Left lung (tissue), 10 donors: ENCODE results near the gene DUSP10. TPM values are rescaled to one million over a fixed set of nuclear protein-coding genes. Genes with fewer than 3 reads are reported as not detected.

Source experiments
- ATAC-seq: fragments of 200-7000 bp; cut with Tn5 transposase; one replicate; pipeline ENCODE4 v1.9.1; 2020; ENCODE audit warnings: moderate library complexity
- DNase-seq, 4 donors: peaks; one replicate each; pipeline ENCODE4 v3.0.0-alpha.2; 2013 to 2020
- H3K27ac ChIP-seq, 2 donors: fragments of 200-600 bp; sonication (generic) in 1 of 2; one replicate each; pipeline versions ENCODE4 v1.5.0 to v1.8.0; 2020 to 2021
- H3K27me3 ChIP-seq, 2 donors: fragments of 200-600 bp; sonication (generic) in 1 of 2; one replicate each; pipeline versions ENCODE4 v1.5.0 to v1.8.0; 2020 to 2021
- H3K36me3 ChIP-seq, 2 donors: fragments of 200-600 bp; sonication (generic) in 1 of 2; one replicate each; pipeline versions ENCODE4 v1.5.0 to v1.8.0; 2020 to 2021
- H3K4me1 ChIP-seq, 2 donors: fragments of 200-600 bp; one replicate each; pipeline ENCODE4 v1.8.0; 2021
- H3K4me3 ChIP-seq, 2 donors: fragments of 200-600 bp; sonication (generic) in 1 of 2; one replicate each; pipeline versions ENCODE4 v1.5.0 to v1.8.0; 2020 to 2021; ENCODE audit warnings: mild to moderate bottlenecking in 1 of 2
- H3K9me3 ChIP-seq, 2 donors: fragments of 200-600 bp; sonication (generic) in 1 of 2; one replicate each; pipeline versions ENCODE4 v1.5.0 to v1.8.0; 2020 to 2021
- intact Hi-C, 2 donors: fragments of 100-400 bp; cut with DNase I; formaldehyde crosslinking; loops; one replicate each; pipeline versions ENCODE4 v1.11.2 to v1.14.2; 2022
- polyA plus RNA-seq, 6 donors: library from polyadenylated mRNA; unstranded; fragments of 120-200 nt; gene quantifications; one replicate each; pipeline ENCODE4 v1.2.1, GENCODE V29; 2013; ENCODE audit not compliant: insufficient read length in 6 of 6
- total RNA-seq, 2 donors: library from RNA; stranded (reverse); fragmentation: NEBNext Ultra II Directional; extraction: Animal tissue kit (Norgen Biotek cat#: 25700); gene quantifications; one replicate each; pipeline ENCODE4 v1.2.1, GENCODE V29; 2021
- TF ChIP-seq, protein P1 (sequence below), 2 donors: fragments of 200-600 bp; sonication (generic) in 1 of 2; IDR thresholded peaks; one replicate each; pipeline versions ENCODE4 v1.5.0 to v1.8.0; 2021; ENCODE audit warnings: antibody characterized with exemption in 2 of 2
- donor health status: DM: no; HTN: yes; CAD: no.
- donor health status: DM: no; HTN: no; CAD: no.

The DUSP10 gene
- total and polyA plus RNA-seq, 8 donors = 4.6 to 14.5 (median 6.8) TPM

DNA sequence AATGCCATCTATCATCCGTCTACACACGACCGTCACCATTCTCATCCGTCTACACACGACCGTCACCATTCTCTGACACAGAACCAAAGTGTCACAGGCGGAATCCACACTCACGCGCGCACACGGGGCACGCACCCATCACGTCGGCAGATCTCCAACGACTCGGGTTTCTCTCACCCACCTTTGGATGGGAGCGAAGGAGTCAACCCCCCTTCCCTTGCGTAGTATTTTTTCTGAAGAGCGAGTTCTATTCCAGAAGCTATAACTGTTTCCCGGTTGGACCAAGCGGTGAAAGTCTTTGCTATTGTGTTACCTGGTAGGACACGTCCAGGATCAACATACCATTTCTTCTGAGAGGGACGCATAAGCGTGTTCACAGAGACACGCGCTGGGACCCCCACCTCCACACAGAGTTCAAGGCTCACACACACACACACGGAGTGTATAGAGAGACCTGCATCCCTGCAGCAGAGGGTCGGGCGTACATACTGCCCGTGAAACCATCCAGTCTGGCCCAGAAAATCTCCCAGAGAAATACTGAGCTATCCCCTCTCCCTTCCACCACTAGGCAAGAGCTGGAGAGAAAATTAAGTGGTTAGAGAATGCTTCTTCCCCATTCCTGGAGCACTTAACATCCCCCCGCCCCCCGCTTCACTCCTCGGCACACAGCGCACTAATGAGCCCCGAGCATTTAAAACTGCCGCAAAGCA is 741 bp downstream of the DUSP10 start:
- TF ChIP-seq, protein P1, sequence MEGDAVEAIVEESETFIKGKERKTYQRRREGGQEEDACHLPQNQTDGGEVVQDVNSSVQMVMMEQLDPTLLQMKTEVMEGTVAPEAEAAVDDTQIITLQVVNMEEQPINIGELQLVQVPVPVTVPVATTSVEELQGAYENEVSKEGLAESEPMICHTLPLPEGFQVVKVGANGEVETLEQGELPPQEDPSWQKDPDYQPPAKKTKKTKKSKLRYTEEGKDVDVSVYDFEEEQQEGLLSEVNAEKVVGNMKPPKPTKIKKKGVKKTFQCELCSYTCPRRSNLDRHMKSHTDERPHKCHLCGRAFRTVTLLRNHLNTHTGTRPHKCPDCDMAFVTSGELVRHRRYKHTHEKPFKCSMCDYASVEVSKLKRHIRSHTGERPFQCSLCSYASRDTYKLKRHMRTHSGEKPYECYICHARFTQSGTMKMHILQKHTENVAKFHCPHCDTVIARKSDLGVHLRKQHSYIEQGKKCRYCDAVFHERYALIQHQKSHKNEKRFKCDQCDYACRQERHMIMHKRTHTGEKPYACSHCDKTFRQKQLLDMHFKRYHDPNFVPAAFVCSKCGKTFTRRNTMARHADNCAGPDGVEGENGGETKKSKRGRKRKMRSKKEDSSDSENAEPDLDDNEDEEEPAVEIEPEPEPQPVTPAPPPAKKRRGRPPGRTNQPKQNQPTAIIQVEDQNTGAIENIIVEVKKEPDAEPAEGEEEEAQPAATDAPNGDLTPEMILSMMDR (IDR thresholded peaks at IDR 0.05) = no peak
- Histone ChIP-seq H3K36me3 (peaks cover 0 to 21% of the 10 kb centered on the region in 2 donors), H3K4me3 (peak overlapping the region; percentile 61 to 65), H3K4me1 (peaks cover 0 to 39% of the 10 kb centered on the region in 2 donors), H3K9me3 (no peaks in the 10 kb centered on the region), H3K27me3 (no peaks in the 10 kb centered on the region), H3K27ac (peak overlapping the region; percentile 97 to 99)
- ATAC-seq (peak; percentile 4), DNase-seq (peak; percentile 47 to 71 (median 60))
- intact Hi-C loops = no loop called here

DNA sequence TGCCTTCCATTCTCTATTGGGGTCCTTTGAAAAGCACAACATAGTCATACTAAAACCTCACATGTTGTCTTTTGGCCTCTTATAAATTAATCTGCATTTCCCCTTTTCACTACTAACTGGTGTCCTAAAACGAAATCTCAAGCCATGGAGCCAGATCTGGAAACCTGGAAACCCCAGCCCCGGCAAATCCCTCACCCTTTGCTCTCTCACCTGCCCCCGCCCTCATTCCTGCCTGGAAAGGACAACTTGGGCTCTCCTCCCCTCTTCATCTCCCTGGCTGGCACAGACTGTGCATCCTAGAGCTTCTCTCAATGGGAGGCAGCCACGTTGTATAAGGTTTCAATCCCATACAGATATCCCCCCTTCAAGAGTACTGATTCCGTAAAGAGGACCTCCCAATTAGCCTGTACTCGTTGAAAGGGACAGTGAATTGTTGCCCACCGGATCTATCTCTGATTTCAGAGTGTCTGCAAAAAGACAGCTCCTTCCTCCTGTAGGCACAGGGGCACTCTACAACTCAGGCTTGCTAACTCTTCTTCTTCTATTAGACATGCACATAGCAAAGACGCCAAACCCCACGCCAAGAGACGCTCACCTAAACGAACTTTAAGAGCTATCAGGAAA is 1.4 kb downstream of the DUSP10 start:
- H3K36me3 ChIP-seq = peaks cover 0 to 21% of the 10 kb centered on the region in 2 donors
- DNase-seq = peak in 1 of 4 donors; percentile 50
- H3K27me3 ChIP-seq = no peaks in the 10 kb centered on the region
- peaks cover 0 to 43% of the 10 kb centered on the region in 2 donors for H3K4me1 ChIP-seq
- H3K9me3 ChIP-seq = no peaks in the 10 kb centered on the region
- H3K4me3 ChIP-seq = peak overlapping the region; percentile 61 to 65
- peak overlapping the region in 1 of 2 donors; percentile 99 for H3K27ac ChIP-seq
- TF ChIP-seq, protein P1 (IDR thresholded peaks at IDR 0.05) = no peak
- intact Hi-C loops = no loop called here
- no peak for ATAC-seq

DNA sequence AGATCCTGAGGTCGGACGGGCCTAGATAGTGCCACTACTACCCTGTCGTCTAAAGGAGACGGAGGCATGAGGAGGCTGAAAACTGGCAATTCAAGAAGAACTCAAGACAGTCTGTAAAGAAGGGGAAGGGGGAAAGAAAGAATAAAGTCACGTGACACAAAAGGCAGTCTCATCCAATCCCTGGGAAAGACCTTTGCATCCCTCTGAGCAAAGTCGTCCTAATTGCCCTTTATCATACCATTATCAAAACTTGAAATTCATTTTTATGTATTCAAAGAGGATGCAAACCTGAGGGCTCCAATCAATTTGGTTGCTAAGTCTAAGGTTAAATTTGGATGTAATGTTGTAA is 2.2 kb downstream of the DUSP10 start:
- Histone ChIP-seq H3K9me3 (no peaks in the 10 kb centered on the region), H3K4me1 (peaks cover 0 to 44% of the 10 kb centered on the region in 2 donors), H3K27ac (no peak overlapping the region), H3K27me3 (no peaks in the 10 kb centered on the region), H3K4me3 (peak overlapping the region in 1 of 2 donors; percentile 61), H3K36me3 (peaks cover 0 to 21% of the 10 kb centered on the region in 2 donors)
- TF ChIP-seq, protein P1 (IDR thresholded peaks at IDR 0.05) = no peak
- DNase-seq = no peak
- no peak for ATAC-seq
- intact Hi-C loops = no loop called here

DNA sequence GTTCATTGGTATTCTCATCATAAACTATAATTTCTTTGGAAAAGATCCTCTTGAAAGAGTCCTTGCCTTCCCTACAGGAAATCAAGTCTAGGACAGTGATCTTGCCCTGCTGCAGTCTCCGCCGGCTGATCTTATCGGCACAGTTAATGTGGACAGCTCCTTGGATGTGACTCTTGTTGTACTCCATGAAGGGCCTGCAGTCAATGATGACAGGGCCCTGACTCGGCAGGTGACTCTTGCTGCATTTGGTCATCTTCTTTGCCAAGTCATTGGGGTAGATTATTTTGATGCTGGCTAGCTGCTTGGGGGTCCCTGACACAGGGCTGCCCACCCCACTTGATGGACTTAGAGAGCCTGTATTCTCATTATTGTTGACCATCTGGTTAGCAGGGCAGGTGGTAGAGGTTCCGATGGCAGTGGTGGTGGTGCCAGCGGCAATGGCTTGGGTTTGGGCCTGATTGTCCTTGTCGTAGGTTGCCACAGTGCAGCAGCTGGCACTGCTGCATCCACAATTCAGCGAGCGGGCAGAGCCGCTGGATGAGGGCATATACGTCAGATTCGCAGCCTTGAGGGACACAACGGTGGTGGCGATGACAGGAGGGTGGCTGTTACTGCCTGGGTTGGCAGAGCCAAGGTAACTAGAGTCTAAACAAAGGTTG is 2.7 kb downstream of the DUSP10 start:
- H3K9me3 ChIP-seq = no peaks in the 10 kb centered on the region
- peaks cover 0 to 49% of the 10 kb centered on the region in 2 donors for H3K4me1 ChIP-seq
- H3K4me3 ChIP-seq = no peak overlapping the region
- no peaks in the 10 kb centered on the region for H3K27me3 ChIP-seq
- peaks cover 0 to 21% of the 10 kb centered on the region in 2 donors for H3K36me3 ChIP-seq
- intact Hi-C loops = no loop called here
- no peak overlapping the region for H3K27ac ChIP-seq
- peak in 1 of 4 donors; percentile 58 for DNase-seq
- no peak for ATAC-seq
- TF ChIP-seq, protein P1 (IDR thresholded peaks at IDR 0.05) = no peak

DNA sequence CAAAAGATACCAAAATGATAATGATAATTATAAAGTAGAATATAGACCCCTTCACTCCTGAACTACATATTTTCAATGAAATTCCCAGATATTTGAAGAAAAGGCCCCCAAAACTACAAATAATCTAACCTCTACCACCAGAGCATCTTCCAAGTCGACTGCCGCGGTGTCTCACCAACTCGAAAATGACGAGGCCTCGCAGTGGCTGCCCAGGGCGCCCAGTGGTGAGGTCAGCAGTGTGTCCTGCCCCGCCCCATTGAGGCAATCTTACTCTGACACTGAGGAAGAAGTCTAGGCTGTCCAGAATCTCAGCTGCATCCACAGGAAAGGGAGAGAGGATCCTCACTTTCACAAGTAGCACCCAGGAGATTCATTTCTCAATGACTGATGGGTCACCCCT is 5.2 kb downstream of the DUSP10 start:
- DNase-seq = peak in 1 of 4 donors; percentile 50
- ATAC-seq = no peak
- TF ChIP-seq, protein P1 (IDR thresholded peaks at IDR 0.05) = no peak
- Histone ChIP-seq H3K27me3 (no peaks in the 10 kb centered on the region), H3K9me3 (no peaks in the 10 kb centered on the region), H3K4me1 (peaks cover 0 to 54% of the 10 kb centered on the region in 2 donors), H3K27ac (no peak overlapping the region), H3K4me3 (no peak overlapping the region), H3K36me3 (peaks cover 0 to 21% of the 10 kb centered on the region in 2 donors)
- intact Hi-C loops = no loop called here
